Chondrocyte (in vitro differentiated cells): ENCODE data around the gene SLC13A3. TPM values are rescaled to one million over a fixed set of nuclear protein-coding genes. Genes with fewer than 3 reads are reported as not detected.

ENCODE experiments used
- DNase-seq: peaks from one replicate; pipeline ENCODE4 v3.0.0; 2021; ENCODE audit warnings: mixed read lengths, low spot score
- H3K27ac Mint-ChIP-seq: one replicate; pipeline ENCODE4 v1.8.0; 2021; ENCODE audit warnings: mild to moderate bottlenecking, moderate library complexity, mixed read lengths; ENCODE audit not compliant: unreplicated experiment
- H3K27me3 Mint-ChIP-seq: 2 replicates; pipeline ENCODE4 v1.8.0; 2021; ENCODE audit warnings: low read depth, mixed read lengths
- H3K36me3 Mint-ChIP-seq: 2 replicates; pipeline ENCODE4 v1.8.0; 2021; ENCODE audit warnings: low read depth, mixed read lengths
- H3K4me1 Mint-ChIP-seq: 2 replicates; pipeline ENCODE4 v1.8.0; 2021; ENCODE audit warnings: low read depth, mild to moderate bottlenecking, mixed read lengths
- H3K4me3 Mint-ChIP-seq: one replicate; pipeline ENCODE4 v1.8.0; 2021; ENCODE audit warnings: mild to moderate bottlenecking, moderate library complexity, mixed read lengths; ENCODE audit not compliant: unreplicated experiment
- H3K9me3 Mint-ChIP-seq: 2 replicates; pipeline ENCODE4 v1.8.0; 2021; ENCODE audit warnings: low read depth, mixed read lengths
- total RNA-seq: library from RNA; stranded (reverse); gene quantifications from 3 replicates; pipeline ENCODE4 v1.2.1, GENCODE V29; 2021
- TF ChIP-seq, protein P1 (sequence below): fragments of 200-600 bp; sonication (generic); IDR thresholded peaks from 2 replicates; pipeline ENCODE4 v1.5.0; 2021; ENCODE audit warnings: antibody characterized with exemption, mild to moderate bottlenecking, moderate library complexity

Gene SLC13A3
- total RNA-seq, 1 donor from 2014 or later, result 2.5 TPM

DNA sequence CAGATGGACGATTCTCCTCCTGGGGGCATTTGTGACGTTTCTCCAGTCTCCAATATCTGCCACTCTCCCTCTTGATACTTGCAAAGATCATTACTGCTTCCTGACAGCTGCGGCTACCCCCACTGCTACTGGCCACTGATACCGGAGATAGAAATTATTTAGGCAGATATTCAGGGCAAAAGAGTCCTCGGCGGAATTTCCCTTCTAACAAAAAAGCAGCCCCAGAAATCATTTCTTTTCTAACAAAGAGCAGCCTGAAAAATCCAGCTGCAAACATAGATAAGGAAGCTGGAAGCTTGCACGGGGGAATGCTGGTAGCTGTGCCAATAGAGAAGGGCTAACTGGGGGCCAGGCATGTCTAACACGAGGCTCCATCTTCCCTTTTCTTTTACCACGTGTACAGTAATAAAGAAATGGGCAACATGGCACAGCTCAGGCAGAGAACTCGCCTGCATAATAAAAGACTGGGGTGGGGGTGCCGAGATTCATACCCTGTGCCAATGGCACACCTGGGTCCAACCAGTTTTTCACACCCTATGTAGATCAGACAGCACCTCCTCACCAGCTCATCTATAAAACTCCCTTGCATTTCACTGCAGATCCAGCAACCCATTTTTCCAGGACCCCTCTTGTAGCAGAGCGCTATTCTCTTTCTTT is 31.9 kb upstream of the SLC13A3 start:
- no peak for DNase-seq
- peak overlapping the region; percentile 88 for H3K27ac Mint-ChIP-seq
- H3K9me3 Mint-ChIP-seq, result no peaks in the 10 kb centered on the region
- TF ChIP-seq, protein P1, sequence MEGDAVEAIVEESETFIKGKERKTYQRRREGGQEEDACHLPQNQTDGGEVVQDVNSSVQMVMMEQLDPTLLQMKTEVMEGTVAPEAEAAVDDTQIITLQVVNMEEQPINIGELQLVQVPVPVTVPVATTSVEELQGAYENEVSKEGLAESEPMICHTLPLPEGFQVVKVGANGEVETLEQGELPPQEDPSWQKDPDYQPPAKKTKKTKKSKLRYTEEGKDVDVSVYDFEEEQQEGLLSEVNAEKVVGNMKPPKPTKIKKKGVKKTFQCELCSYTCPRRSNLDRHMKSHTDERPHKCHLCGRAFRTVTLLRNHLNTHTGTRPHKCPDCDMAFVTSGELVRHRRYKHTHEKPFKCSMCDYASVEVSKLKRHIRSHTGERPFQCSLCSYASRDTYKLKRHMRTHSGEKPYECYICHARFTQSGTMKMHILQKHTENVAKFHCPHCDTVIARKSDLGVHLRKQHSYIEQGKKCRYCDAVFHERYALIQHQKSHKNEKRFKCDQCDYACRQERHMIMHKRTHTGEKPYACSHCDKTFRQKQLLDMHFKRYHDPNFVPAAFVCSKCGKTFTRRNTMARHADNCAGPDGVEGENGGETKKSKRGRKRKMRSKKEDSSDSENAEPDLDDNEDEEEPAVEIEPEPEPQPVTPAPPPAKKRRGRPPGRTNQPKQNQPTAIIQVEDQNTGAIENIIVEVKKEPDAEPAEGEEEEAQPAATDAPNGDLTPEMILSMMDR, result no peak
- peaks cover 49% of the 10 kb centered on the region for H3K4me1 Mint-ChIP-seq
- H3K36me3 Mint-ChIP-seq, result peaks cover 9% of the 10 kb centered on the region
- H3K4me3 Mint-ChIP-seq, result peak overlapping the region; percentile 71
- no peaks in the 10 kb centered on the region for H3K27me3 Mint-ChIP-seq

GRCh38 chr20:46682063-46682821 is 31.0 kb upstream of the SLC13A3 start:
- no peaks in the 10 kb centered on the region for H3K9me3 Mint-ChIP-seq
- peaks cover 40% of the 10 kb centered on the region for H3K4me1 Mint-ChIP-seq
- TF ChIP-seq, protein P1, result no peak
- H3K36me3 Mint-ChIP-seq, result peaks cover 9% of the 10 kb centered on the region
- no peak overlapping the region for H3K27ac Mint-ChIP-seq
- no peak overlapping the region for H3K4me3 Mint-ChIP-seq
- no peaks in the 10 kb centered on the region for H3K27me3 Mint-ChIP-seq
- DNase-seq, result no peak

DNA sequence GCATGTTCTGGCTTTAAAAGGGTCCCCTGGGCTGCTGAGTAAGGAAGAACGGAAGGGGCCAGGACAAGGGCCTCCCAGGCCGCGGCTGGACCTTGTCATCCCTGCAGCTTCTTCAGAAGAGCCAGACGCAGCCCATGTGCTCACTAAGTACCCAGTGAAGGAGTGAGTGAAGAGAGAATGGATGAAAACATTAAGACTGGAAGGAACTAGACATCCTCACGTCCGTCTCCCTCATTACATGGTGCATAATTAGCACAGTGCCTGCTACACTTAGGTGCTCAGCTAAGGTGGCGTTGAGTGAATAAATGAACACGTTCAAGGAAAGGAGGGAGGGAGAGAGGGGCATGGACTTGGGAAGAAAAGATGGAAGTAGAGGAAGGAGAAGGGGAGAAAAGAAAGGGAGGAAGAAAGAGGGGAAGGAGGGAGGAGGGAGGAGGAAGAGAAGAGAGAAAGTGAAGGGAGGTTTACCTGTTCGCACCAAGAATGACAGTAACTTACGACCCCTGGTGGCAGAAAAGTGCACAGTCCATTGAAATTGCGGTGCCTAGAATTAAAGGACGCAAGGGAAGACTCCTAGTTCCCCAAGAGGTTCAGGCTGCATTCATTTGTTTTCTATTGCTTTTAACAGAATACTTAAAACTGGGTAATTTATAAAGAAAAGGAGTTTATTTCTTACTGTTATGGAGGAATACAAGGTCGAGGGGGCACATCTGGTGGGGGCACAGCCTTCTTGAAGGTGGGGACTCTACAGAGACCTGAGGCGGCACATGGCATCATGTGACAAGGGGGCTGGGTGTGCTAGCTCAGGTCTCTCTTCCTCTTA is 30.0 kb upstream of the SLC13A3 start:
- Mint-ChIP-seq H3K27me3 (no peaks in the 10 kb centered on the region), H3K4me3 (no peak overlapping the region), H3K4me1 (peaks cover 31% of the 10 kb centered on the region), H3K36me3 (peaks cover 6% of the 10 kb centered on the region), H3K9me3 (no peaks in the 10 kb centered on the region), H3K27ac (no peak overlapping the region)
- TF ChIP-seq, protein P1, result peak; percentile 88
- DNase-seq, result no peak

GRCh38 chr20:46680684-46681031 is 29.4 kb upstream of the SLC13A3 start:
- TF ChIP-seq, protein P1, result no peak
- no peak for DNase-seq
- Mint-ChIP-seq H3K27ac (no peak overlapping the region), H3K36me3 (peaks cover 4% of the 10 kb centered on the region), H3K27me3 (no peaks in the 10 kb centered on the region), H3K4me3 (no peak overlapping the region), H3K9me3 (no peaks in the 10 kb centered on the region), H3K4me1 (peaks cover 28% of the 10 kb centered on the region)

- TF ChIP-seq, protein P1, result no peak
- Mint-ChIP-seq H3K9me3 (no peaks in the 10 kb centered on the region), H3K27me3 (no peaks in the 10 kb centered on the region), H3K36me3 (peaks cover 1% of the 10 kb centered on the region), H3K27ac (no peak overlapping the region), H3K4me1 (peaks cover 23% of the 10 kb centered on the region), H3K4me3 (no peak overlapping the region)
- DNase-seq, result no peak
Measured at GRCh38 chr20:46678516-46678915, 27.3 kb upstream of the SLC13A3 start.
